ENCODE measurements around the gene YJEFN3. TPM values are rescaled to one million over a fixed set of nuclear protein-coding genes. Genes with fewer than 3 reads are reported as not detected.
A peak's percentile ranks its signal among the peaks of the same experiment; 100 is the strongest.

Gene YJEFN3
- total RNA-seq, 2 donors from 2014 or later: 10.0 to 14.9 TPM

- ATAC-seq: no peak
- Mint-ChIP-seq H3K36me3 (peaks cover 6% of the 10 kb centered on the region), H3K27me3 (no peaks in the 10 kb centered on the region), H3K4me1 (ENCODE audit: low read depth in 2 of 2) (peaks cover 15 to 19% of the 10 kb centered on the region in 2 donors), H3K27ac (no peak overlapping the region), H3K4me3 (no peak overlapping the region), H3K9me3 (no peaks in the 10 kb centered on the region)
- DNase-seq (ENCODE audit: low spot score): no peak
Measured at GRCh38 chr19:19523177-19523576, 5.5 kb upstream of the YJEFN3 start.

DNA sequence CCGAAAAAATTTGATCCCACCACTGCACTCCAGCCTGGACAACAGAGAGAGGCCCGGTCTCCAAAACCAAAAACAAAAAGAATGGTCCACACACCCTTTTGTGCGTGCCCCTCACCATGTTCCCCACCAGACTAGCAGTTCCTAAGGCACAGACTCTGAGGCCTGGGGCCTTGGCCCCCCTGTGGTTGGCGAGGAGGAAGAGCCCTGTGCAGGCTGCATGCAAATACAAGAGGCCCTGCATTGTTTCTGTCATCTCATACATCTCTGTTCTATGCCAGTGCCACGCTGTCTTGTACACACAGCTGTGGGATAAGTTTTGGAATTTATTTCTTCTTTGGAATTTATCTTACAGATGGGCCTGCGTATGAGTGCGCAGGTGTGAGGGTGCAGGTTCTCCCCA is 4.7 kb upstream of the YJEFN3 start:
- H3K4me3 Mint-ChIP-seq: no peak overlapping the region
- DNase-seq (ENCODE audit: low spot score) (no peak), ATAC-seq (no peak)
- peaks cover 15 to 19% of the 10 kb centered on the region in 2 donors for H3K4me1 Mint-ChIP-seq (ENCODE audit: low read depth in 2 of 2)
- no peaks in the 10 kb centered on the region for H3K27me3 Mint-ChIP-seq
- peaks cover 6% of the 10 kb centered on the region for H3K36me3 Mint-ChIP-seq
- no peak overlapping the region for H3K27ac Mint-ChIP-seq
- no peaks in the 10 kb centered on the region for H3K9me3 Mint-ChIP-seq

- ATAC-seq (no peak), DNase-seq (ENCODE audit: low spot score) (no peak)
- peaks cover 1% of the 10 kb centered on the region for H3K36me3 Mint-ChIP-seq
- peaks cover 3 to 5% of the 10 kb centered on the region in 2 donors for H3K4me1 Mint-ChIP-seq (ENCODE audit: low read depth in 2 of 2)
- H3K9me3 Mint-ChIP-seq: no peaks in the 10 kb centered on the region
- no peaks in the 10 kb centered on the region for H3K27me3 Mint-ChIP-seq
- H3K27ac Mint-ChIP-seq: no peak overlapping the region
- H3K4me3 Mint-ChIP-seq: no peak overlapping the region
Measured at GRCh38 chr19:19525611-19526380, 2.9 kb upstream of the YJEFN3 start.

DNA sequence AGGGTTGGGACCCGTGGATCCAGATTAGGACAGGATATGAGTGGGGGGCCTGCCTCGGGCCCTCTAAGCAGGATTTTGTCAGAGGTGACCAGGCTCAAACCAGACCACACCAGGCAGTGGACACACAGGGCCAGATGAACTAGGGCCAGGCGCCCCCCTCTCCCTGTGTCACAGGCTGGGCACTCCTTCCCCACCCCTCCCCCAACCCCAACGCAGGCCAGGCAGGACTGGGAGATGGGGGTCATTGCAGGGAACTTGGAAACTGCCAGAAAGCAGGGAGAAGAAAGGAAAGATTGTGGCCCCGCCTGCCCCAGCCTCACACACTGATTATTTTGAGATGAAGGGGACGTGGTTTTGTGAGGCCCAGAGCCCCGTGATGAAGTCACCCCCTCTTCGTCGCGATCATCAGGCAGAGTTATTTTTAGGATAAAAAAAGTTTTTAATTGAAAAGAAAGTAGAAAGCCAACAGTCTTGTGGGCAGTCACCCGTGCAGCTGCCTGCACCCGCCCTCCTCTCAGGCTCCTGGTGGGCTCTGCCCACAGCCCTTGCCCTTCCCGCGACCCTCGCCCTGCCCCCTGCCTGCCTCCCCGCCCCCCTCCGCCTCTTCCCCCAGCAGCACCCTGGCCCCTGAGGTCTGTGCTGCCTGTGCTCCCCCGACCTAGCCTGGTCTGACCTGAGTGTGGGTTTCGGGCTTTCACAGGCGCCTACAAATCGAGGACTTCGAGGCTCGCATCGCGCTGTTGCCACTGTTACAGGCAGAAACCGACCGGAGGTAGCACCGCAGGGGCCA is 1.9 kb upstream of the YJEFN3 start:
- ATAC-seq: no peak
- Mint-ChIP-seq H3K27me3 (no peaks in the 10 kb centered on the region), H3K27ac (no peak overlapping the region), H3K4me3 (no peak overlapping the region), H3K9me3 (no peaks in the 10 kb centered on the region), H3K36me3 (no peaks in the 10 kb centered on the region), H3K4me1 (ENCODE audit: low read depth in 2 of 2) (peaks cover 0 to 3% of the 10 kb centered on the region in 2 donors)
- no peak for DNase-seq (ENCODE audit: low spot score)

- no peaks in the 10 kb centered on the region for H3K27me3 Mint-ChIP-seq
- no peak overlapping the region for H3K27ac Mint-ChIP-seq
- ATAC-seq (no peak), DNase-seq (ENCODE audit: low spot score) (no peak)
- H3K4me1 Mint-ChIP-seq (ENCODE audit: low read depth in 2 of 2): peaks cover 5 to 6% of the 10 kb centered on the region in 2 donors
- no peaks in the 10 kb centered on the region for H3K9me3 Mint-ChIP-seq
- no peak overlapping the region for H3K4me3 Mint-ChIP-seq
- H3K36me3 Mint-ChIP-seq: no peaks in the 10 kb centered on the region
Measured at GRCh38 chr19:19527371-19527656, 1.4 kb upstream of the YJEFN3 start.

DNA sequence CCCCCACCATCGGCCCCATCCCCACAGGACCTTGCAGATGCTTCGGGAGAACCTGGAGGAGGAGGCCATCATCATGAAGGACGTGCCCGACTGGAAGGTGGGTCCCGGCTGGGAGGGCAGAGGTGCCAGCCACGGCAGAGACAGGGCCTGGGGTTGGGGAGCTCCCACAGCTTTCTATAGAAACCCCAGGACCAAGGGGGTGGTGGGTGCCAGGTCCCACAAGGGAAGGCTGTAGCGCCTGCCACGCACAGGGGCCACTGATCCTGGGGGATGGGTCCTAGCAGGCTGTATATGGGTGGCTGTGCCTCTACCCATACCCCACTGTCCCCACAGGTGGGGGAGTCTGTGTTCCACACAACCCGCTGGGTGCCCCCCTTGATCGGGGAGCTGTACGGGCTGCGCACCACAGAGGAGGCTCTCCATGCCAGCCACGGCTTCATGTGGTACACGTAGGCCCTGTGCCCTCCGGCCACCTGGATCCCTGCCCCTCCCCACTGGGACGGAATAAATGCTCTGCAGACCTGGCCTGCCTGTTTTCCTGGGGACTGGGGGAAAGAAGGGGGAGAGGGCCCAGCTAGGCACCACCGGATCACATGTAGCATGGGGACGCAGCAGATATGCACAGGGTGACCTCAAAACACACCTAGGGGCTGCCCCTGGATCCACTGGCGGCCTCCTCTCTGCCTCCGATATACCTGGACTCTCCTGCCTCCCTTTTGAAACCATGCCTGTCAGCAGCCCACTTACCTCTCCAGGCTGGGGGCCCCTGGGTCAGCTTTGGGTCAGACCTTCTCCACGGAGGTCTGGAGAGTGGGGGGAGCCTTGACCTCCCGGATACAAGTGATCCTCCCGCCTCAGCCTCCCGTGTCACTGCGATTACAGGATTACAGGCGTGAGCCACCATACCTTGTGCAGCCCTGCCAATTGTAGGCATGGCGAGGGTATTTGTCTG is 761 bp upstream of the YJEFN3 start:
- Mint-ChIP-seq H3K4me3 (no peak overlapping the region), H3K4me1 (ENCODE audit: low read depth in 2 of 2) (peaks cover 3 to 6% of the 10 kb centered on the region in 2 donors), H3K27ac (no peak overlapping the region), H3K9me3 (no peaks in the 10 kb centered on the region), H3K27me3 (no peaks in the 10 kb centered on the region), H3K36me3 (no peaks in the 10 kb centered on the region)
- no peak for DNase-seq (ENCODE audit: low spot score)
- ATAC-seq: peak in 1 of 2 donors; percentile 7

- Mint-ChIP-seq H3K4me1 (ENCODE audit: low read depth in 2 of 2) (peaks cover 3 to 6% of the 10 kb centered on the region in 2 donors), H3K27me3 (no peaks in the 10 kb centered on the region), H3K27ac (peak overlapping the region in 1 of 2 donors; percentile 31), H3K9me3 (no peaks in the 10 kb centered on the region), H3K4me3 (no peak overlapping the region), H3K36me3 (no peaks in the 10 kb centered on the region)
- DNase-seq (ENCODE audit: low spot score) (no peak), ATAC-seq (no peak)
Measured at GRCh38 chr19:19529783-19530422, 1.2 kb downstream of the YJEFN3 start.

DNA sequence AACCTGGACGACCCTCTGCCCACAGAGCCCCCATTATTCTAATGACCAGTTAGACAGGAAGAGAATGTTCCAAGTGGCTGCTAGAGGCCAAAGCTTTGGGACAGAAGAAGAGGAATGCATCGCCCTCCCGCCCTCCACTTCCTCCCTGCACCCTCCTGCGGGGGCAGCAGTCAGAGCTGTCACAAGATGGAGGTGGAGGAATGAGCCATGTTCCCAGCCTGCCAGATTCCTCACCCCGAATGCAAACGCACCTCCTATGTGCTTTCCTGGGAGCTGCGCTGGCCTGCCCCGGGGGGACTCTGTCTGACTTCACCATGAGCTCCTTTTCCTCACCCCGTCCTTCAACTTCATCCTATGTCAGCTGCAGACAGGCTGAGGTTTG is 1.7 kb downstream of the YJEFN3 start:
- no peaks in the 10 kb centered on the region for H3K36me3 Mint-ChIP-seq
- H3K27ac Mint-ChIP-seq: no peak overlapping the region
- ATAC-seq (no peak), DNase-seq (ENCODE audit: low spot score) (no peak)
- no peaks in the 10 kb centered on the region for H3K9me3 Mint-ChIP-seq
- no peak overlapping the region for H3K4me3 Mint-ChIP-seq
- peaks cover 3 to 6% of the 10 kb centered on the region in 2 donors for H3K4me1 Mint-ChIP-seq (ENCODE audit: low read depth in 2 of 2)
- H3K27me3 Mint-ChIP-seq: no peaks in the 10 kb centered on the region

- ATAC-seq (no peak), DNase-seq (ENCODE audit: low spot score) (no peak)
- H3K9me3 Mint-ChIP-seq: no peaks in the 10 kb centered on the region
- peaks cover 3 to 6% of the 10 kb centered on the region in 2 donors for H3K4me1 Mint-ChIP-seq (ENCODE audit: low read depth in 2 of 2)
- H3K27me3 Mint-ChIP-seq: no peaks in the 10 kb centered on the region
- H3K4me3 Mint-ChIP-seq: no peak overlapping the region
- H3K27ac Mint-ChIP-seq: no peak overlapping the region
- no peaks in the 10 kb centered on the region for H3K36me3 Mint-ChIP-seq
Measured at GRCh38 chr19:19530889-19531288, 2.2 kb downstream of the YJEFN3 start.

DNA sequence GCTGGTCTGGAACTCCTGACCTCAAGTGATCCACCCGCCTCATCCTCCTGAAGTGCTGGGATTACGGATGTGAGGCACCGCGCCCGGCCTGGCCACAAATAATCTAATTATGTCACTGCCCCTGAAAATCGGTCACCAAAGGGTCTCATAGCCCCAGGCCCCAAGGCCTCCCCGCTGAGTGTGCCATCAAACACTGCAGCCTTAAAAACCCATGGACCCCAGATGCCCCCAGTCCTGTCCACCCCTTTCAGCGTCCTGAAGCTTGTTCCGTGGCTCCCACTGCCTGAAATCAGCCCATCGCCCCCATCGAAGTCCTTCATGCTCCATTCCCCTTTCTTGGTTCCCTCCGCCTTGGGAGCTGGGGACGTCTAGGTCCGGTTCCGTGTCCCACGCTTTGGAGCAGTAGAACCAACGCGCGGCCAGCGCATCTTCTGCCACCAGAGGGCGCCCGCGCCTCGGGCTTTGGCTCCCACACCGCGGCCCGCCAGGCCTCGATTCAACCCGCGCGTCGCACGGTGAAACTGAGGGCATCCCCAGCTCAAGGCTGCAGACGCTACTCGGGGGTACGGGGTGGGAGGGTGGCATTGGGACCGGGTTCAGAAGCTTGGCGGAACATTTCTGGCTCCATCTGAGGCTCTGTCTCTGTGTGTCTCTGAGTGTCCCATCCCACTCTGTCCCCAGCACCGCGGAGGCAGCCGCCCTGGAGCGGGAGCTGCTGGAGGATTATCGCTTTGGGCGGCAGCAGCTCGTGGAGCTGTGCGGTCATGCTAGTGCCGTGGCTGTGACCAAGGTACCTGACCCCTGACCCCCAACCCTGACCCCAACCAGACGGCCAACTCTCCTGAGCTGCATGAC is 3.5 kb downstream of the YJEFN3 start:
- H3K36me3 Mint-ChIP-seq: no peaks in the 10 kb centered on the region
- peak; percentile 78 to 82 for ATAC-seq
- no peak overlapping the region for H3K4me3 Mint-ChIP-seq
- H3K27me3 Mint-ChIP-seq: peaks cover 0 to 3% of the 10 kb centered on the region in 2 donors
- H3K4me1 Mint-ChIP-seq (ENCODE audit: low read depth in 2 of 2): peaks cover 6 to 7% of the 10 kb centered on the region in 2 donors
- H3K27ac Mint-ChIP-seq: no peak overlapping the region
- peak; percentile 86 for DNase-seq (ENCODE audit: low spot score)
- no peaks in the 10 kb centered on the region for H3K9me3 Mint-ChIP-seq

DNA sequence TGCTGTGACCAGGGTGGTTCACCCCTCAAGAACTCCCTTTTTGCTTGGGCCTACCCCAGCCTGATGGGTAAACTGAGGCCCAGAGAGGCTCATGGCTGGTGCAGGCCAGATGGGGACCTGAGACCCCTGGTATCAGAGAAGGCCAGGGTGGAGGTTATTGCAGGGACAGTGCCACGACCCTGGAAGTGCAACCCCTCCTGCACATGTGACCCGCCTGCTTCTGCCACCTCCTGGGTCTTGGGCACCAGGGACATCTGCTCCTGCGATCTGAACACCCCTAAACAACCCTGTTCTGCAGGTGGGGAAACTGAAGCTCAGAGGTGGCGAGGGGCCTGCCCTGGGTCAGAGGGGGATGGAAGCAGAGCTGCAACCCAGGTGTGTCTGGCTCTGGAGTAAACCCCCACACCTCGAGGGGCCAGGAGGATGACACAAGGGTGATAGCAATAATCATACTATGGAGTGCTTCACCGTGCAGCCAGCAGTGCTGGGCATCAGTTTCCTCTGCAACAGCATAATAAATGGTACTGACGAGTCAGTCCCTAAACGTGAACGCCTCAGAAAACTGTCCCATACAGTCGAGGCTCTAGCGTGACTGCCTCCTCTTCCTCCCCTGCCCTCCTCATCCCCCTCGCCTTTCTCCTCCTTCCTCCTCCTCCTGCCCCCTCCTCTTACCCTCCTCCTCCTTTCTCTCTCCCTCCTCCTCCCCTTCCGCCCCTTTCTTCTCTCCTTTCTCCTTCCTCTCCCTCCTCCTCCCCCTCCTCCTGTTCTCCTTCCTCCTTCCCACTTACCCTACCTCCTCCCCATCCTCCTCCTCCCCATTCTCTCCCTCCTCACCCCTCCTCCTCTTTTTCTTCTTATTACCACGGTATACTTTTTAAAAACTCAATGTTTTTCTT is 4.3 kb downstream of the YJEFN3 start:
- no peak for ATAC-seq

DNA sequence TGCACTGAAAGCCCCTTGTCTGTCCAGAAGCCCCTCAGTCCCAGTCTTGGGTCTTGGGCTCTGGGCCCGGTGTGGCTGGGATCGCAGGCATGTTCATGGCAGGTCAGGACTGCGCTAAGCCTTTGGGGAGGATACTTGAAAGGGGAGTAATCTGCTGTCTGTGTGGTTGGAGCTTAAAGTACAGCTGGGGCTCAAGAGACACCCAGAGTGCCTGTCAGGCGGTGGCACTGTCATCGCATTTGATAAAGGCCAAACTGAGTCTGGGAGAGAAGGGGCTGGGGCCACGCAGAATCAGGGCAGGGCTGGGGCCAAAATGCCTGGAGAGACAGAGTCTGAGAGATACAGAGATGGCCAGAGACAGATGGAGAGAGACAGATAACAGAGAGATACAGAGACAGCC is 5.1 kb downstream of the YJEFN3 start:
- H3K4me3 Mint-ChIP-seq: no peak overlapping the region
- H3K4me1 Mint-ChIP-seq (ENCODE audit: low read depth in 2 of 2): peaks cover 10 to 16% of the 10 kb centered on the region in 2 donors
- ATAC-seq (no peak), DNase-seq (ENCODE audit: low spot score) (no peak)
- no peaks in the 10 kb centered on the region for H3K9me3 Mint-ChIP-seq
- no peaks in the 10 kb centered on the region for H3K36me3 Mint-ChIP-seq
- no peak overlapping the region for H3K27ac Mint-ChIP-seq
- H3K27me3 Mint-ChIP-seq: peaks cover 0 to 10% of the 10 kb centered on the region in 2 donors

More for the DNA sequence above, 4.3 kb downstream of the YJEFN3 start:
- Mint-ChIP-seq H3K27ac (no peak overlapping the region), H3K4me3 (no peak overlapping the region), H3K4me1 (ENCODE audit: low read depth in 2 of 2) (peaks cover 6 to 12% of the 10 kb centered on the region in 2 donors), H3K27me3 (peaks cover 0 to 7% of the 10 kb centered on the region in 2 donors), H3K36me3 (no peaks in the 10 kb centered on the region), H3K9me3 (no peaks in the 10 kb centered on the region)
- no peak for DNase-seq (ENCODE audit: low spot score)
